HG02798 (cell line): Measurements from ENCODE around the gene KCTD16.

Experiments
- ATAC-seq: cut with Tn5 transposase; IDR thresholded peaks from one replicate; pipeline ENCODE4 v1.9.1; 2021; ENCODE audit warnings: mild to moderate bottlenecking; ENCODE audit not compliant: unreplicated experiment, poor library complexity

The KCTD16 gene

DNA sequence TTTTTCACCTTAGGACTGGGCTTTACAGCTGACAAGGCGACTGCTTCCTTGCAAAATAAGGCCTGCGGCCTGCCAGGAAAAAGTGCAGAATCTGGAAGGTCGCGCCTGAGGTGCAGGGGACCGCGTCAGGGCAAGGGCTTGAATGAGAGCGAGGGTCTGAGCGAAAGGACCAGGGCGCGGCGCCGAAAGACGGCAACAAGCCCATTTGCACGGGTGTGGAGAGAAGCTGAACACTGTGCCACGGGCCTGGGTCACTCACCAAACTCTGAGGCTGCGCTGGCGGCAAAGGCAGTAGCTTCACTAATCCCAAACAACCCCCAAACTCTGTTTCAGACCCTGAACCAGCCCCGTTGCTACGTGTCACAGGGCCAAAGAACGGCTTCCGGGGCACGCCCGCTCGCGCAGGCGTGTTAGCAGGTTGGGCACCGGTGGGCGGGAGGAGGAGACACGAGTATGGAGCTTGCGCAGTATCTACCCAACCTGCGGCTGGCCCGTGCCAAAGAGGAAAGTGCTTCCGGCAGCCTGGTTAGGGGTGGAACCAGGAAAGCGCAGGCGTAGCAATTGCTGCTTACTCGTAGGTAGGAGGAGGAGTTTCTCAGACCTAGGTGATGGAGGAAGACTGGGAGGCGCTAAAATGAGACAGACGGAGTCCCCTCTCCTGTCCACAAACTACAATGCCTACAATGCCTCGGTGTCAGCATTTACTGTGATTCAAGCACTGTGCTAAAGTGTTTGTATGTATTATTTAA lies at the start of gene KCTD16, which contains the start of gene YIPF5:
Gene KCTD16 (plus strand): TSS at position 598 of the 749 bp plus-strand sequence.
Gene YIPF5 (minus strand): TSS at position 384 of the 749 bp plus-strand sequence. CDS start 704 bp downstream, outside the sequence.
- peak; percentile 100 for ATAC-seq

DNA sequence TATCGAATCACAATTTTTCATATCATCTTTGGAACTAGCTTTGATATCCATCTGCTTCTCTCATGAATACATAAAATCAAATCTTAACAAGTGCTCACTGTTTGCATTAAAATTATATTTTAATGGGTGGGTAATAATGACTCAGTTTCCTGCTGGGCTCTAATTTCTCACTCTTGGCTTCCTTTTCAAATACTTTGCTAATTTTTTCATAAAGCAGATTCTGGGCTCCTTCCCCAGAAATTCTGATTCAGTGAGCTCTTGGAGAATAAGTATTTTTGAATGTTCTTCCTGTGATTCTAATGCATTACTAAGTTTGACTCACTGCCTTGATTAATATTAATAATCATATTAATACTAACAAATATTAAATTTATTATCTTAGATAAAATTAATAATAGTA lies 49.1 kb upstream of the KCTD16 start:
- ATAC-seq: no peak

DNA sequence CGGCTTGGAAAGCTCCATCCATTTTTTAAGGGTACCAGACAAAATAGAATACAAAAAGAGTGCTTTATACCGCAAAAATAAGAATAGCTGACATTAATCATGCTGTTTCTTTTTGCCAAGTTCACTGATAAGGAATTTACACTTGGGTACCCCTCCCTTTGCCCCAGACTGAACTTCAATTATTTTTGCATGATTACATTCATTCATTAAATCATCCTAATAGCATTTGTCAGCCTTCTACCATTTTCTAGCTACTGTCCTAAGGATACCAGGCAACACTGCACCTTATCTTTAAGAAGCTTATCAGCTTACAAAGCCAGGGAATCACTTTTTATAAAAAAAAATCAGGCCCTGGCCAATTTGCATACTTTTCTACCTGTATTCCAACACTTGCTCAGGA lies 48.6 kb upstream of the KCTD16 start:
- ATAC-seq: no peak

DNA sequence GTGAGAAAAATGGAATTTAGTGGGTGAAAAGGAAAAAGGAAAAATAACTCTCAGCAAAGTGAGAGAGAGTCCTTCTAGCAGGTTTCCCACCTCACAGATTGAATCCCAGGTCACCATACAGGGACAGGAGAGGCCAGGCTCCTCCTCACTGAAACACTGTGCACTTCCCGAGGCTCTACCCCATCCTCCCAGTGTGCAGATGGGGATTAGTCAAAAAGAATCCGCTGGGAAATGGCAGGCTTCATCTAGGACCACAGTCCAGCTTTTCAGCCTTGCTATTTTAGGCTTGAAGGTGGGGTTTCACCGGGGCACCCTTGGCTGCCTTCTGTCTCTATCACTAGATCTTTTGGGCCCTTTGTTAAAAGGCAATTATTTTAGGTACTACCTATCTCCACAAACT lies 48.0 kb upstream of the KCTD16 start:
- no peak for ATAC-seq

DNA sequence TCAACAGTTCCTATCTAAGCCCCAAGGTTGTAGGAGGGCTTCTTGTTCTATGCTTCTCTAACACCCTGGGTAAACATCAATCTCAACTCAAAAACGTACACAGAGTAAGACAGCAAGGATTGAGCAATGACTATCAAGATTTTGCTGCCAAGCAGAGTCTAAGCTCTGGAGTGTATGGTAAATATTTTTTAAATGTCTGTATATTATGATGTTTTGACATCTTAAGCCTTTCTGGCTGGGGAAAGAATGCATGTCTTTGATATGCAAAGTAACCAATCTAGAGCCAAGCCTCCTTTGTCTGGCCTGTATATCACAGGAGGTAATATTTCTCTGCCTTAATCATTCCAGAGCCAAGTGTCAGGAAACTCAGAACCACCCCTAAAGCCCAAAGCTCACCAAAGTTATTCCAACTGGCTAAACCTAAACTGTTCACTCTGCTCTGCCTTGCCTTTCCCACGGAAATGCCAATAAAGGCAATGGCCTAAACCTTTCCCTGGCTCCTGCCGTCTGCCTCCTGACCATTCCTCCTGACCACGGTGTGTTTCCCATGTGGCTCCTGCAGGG lies 45.4 kb upstream of the KCTD16 start:
- ATAC-seq: no peak

DNA sequence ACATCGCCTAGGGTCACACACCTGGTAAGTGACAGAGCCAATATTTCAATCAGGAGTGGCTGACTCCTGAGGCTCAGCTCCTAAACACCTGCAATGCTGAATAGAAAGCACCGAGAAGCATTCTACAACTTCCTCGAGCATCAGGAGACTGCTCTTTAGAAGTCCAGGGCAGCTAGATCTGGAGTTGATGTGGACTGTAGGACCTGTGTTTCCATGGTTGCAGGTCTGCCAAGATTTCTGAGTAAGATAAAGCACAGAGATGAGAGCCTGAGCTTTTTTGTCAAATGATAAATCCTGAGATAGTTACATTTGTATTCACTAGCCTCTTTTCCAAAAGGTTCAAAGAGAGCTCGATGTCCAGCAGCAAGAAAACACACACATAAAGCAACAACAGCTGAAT lies 44.0 kb upstream of the KCTD16 start:
- ATAC-seq: no peak

- no peak for ATAC-seq
Measured at GRCh38 chr5:144128844-144129243, 41.8 kb upstream of the KCTD16 start.

GRCh38 chr5:144130306-144130705 lies 40.4 kb upstream of the KCTD16 start:
- no peak for ATAC-seq

DNA sequence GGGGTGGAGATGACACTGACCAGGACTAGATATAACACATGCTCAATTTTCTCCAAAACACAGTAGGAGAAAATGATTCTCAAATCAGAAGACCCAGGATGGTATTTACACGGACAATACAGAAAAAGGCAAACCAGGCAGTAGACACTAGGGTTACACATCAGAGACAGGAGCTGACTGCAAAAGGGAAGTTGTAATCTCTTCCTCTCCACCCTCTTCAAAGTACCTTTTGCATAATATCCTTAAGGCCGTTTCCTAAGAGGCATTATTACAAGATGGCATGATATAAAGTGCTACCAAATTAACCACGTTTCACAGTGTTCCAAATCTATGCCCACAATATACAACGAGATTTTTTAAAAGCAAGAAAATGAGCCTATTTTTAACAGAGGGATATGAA lies 39.4 kb upstream of the KCTD16 start:
- no peak for ATAC-seq

DNA sequence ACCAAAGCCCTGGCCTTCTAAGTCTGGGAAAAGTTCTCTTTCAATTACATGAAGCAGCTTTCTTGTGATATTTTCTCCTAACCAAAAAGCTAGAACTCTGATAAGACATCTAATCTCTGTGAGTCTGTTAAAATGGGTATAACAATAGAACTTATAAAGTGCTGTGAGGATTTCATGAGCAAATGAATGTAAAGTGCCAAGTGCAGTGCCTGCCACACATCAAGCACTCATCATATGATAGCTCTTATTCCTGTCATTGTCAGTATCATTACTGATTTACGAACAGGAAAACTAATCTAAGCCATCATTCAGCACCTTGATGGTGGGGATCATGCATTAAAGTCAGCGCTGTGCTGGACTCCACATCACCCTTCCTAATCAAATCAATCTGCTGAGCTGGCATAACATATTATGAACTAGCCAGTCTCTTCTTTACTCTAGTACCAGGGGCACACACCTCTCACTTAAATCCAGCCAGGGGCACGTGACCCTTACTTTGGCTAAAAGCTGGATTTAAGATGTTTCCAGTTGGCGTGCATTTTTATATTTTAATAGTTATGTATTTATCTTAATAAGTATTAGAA lies 37.5 kb upstream of the KCTD16 start:
- ATAC-seq: no peak

DNA sequence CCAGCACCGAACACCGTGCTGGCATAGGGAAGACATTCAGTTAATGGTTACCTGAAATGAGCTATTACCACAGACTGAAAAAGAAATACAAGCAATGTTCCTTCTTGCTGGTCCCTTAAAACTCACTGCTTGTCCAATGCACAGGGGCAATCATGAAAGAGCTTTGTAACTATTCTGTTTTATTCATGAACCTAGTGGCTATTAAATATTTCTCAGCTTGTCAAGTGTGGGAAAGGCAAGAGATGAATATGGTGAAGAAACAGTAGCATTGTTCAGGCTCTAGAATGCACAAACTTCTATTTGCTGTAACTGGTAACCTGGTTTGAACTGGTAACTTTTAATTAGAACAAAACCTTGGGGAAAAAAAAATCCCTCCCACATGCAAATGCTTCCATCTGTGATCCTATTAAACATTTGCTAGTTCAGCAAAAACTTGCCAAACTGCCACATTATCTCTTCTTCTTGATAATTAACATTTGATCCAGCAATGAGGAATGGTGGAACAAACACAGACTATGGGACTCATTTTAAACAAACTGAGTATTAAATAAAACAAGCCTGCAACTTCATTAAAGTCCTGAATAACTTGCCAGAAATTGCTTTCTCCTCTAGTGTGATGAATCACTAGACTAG lies 36.4 kb upstream of the KCTD16 start:
- ATAC-seq: no peak

DNA sequence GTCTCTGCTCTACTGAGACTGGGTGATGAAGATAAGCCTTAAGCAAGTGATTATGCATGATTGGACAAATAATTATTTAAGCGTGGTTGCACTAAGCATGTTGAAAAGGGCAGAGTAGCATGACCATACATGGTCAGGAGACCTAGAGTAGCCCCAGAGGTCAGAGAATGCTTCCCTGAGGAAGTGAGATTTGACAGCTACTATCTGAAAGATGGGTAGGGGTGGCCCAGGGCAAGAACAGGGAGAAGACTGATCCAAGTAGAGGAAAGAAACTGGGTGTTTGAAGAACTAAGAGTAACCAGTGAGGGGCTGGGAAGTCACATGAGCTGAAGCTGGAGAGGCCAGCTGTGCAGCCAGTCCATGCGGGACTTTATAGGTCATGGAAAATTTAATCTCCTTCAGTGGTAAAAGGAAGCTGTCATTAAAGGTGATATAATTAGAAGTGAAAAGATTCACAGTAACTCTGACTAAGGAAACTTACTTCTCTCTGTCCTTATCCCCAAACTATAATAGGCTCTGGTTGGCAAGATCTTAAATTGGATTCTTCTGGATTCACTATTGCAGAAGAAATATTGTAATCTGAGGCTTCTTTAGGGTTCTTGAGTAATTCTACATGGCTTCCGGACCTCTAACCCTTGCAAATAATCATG lies 35.4 kb upstream of the KCTD16 start:
- ATAC-seq: no peak

- ATAC-seq: no peak
Measured at GRCh38 chr5:144139586-144139985, 31.1 kb upstream of the KCTD16 start.

DNA sequence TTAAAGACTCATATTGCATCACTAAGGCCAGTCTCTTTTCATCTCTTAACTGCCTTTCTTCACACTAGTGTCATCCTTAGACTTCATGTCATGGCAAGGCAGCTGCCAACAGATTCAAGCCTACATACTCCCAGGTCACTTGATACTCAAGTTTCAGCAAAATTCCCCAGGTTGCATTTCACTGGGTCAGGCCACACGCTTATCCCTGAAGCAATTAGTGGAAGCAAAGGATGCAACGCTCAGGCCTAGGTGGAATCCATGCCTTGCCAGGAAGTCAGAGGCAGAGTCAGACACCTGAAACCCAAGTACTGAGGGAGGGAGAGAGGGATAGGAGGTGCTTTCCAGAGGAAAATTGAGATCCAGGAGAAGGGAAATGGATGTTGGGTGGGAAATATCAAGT lies 29.1 kb upstream of the KCTD16 start:
- ATAC-seq: no peak

DNA sequence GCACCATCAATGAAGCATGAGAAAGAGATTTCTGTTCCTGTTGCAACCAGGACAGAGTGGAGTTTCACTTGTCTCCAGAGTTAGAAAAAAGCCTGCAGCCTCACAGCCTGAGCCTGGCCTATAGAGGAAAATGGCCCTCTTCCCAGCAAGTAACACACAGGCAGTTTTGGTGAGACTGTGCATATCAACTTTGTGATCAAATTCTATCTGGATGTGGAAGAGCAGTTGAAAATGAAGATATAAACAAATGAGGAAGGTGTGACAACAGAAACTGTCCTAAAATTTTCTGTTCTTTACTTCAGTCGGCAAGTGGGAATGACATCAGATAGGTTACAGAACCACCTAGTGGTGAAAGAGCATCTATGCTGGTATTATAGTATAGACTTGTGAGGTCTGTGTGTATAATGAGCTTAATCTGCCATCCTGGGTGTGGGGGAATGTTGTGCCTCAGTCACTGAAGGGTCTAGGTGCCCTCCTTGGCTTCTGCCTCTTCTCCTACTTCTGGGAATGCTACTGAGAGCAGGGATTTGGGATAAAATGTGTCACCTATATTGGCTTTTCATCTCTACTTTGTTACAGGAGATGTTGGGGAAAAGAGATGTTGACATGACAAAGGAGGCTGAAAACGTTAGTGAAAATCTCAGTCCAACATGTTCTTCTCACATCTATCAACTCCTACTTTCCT lies 28.4 kb upstream of the KCTD16 start:
- peak; percentile 95 for ATAC-seq

DNA sequence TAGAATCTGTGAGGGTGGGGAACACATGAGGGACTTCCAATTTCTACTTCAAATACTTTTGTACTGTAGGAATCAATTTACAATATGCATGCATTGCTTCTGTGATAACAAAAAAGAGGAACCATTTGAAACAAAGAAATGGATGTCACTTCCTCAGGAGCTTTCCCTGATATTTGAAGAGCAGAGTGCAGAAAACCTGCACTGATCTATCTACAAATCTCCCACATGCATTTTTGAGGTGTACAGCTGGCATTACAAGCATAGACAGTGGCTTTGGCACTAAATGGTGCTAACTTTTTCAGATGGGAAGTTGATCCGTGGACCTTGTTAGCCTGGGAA lies 27.9 kb upstream of the KCTD16 start:
- no peak for ATAC-seq

GRCh38 chr5:144143625-144144024 lies 27.0 kb upstream of the KCTD16 start:
- no peak for ATAC-seq

DNA sequence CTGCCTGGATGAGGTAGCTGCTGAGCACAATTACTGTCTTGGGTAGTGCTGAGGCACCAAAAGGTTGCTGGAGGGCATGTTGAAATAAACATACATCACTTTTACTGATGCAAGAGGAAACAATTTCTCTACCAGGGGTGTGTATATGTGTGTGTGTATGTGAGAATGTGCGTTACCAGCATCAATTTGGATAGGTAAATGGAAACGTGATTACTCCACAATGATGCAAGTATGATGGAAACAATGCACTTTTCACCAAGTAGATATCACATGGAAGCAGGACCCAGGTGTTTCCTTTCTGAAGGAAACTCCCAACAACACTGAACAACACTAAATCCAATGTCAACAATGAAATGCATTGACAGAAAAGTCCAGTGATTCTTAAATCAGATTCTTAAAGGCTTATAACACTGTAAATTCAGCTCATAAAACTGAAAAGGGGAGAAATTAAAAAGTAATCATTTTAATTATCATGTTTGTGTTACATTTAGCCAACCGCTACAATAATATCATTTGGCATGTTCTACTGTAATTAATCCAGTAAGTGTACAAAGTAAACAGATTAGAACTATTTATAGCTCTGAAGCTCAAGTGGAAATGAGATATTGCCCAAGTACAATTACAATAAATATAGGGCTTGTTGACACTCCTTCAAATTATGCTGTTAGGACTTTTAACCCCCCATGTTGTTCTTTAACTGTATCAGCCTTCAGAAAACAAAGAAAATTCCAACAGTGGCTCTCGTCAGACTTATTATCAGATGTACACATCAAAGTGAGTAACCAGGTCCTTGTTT lies 25.5 kb upstream of the KCTD16 start:
- ATAC-seq: no peak

DNA sequence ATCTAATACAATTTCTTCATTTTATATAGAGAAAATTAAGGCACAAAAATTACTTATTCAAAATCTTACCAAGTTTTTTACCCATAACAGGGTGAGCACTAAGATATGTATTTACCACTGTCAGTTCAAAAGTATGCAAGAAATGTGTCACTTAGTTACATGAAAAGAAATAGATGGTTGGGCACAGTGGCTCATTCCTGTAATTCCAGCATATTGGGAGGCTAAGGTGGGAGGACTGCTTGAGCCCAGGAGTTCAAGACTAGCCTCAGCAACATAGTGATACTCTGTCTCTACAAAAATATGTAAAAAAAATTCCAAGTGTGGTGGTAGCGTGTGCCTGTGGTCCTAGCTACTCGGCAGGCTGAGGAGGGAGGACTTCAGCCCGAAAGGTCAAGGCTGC lies 19.6 kb upstream of the KCTD16 start:
- no peak for ATAC-seq

GRCh38 chr5:144156767-144157171 lies 13.9 kb upstream of the KCTD16 start:
- no peak for ATAC-seq
